GM21529 (cell line): ENCODE data around the gene ADPRHL1.

Experiments
- ATAC-seq: cut with Tn5 transposase; IDR thresholded peaks from one replicate; pipeline ENCODE4 v1.9.1; 2021; ENCODE audit not compliant: unreplicated experiment

ADPRHL1 gene

GRCh38 chr13:113417836-113418721 is 35.2 kb downstream of the ADPRHL1 start:
- ATAC-seq, result no peak

GRCh38 chr13:113417008-113417751 is 36.1 kb downstream of the ADPRHL1 start:
- no peak for ATAC-seq

GRCh38 chr13:113415825-113416224 is 37.5 kb downstream of the ADPRHL1 start:
- ATAC-seq, result no peak

- no peak for ATAC-seq
Measured at GRCh38 chr13:113415032-113415431, 38.3 kb downstream of the ADPRHL1 start.

GRCh38 chr13:113414335-113414734 is 39.0 kb downstream of the ADPRHL1 start:
- no peak for ATAC-seq

GRCh38 chr13:113413898-113414282 is 39.4 kb downstream of the ADPRHL1 start:
- no peak for ATAC-seq

GRCh38 chr13:113413178-113413897 is 40.0 kb downstream of the ADPRHL1 start:
- ATAC-seq, result no peak

GRCh38 chr13:113412440-113412839 is 40.8 kb downstream of the ADPRHL1 start:
- ATAC-seq, result no peak

GRCh38 chr13:113411216-113412023 is 41.9 kb downstream of the ADPRHL1 start:
- ATAC-seq, result no peak

- no peak for ATAC-seq
Measured at GRCh38 chr13:113410472-113411201, 42.7 kb downstream of the ADPRHL1 start.

GRCh38 chr13:113408562-113408961 is 44.7 kb downstream of the ADPRHL1 start:
- no peak for ATAC-seq

GRCh38 chr13:113407531-113408393 is 45.5 kb downstream of the ADPRHL1 start:
- no peak for ATAC-seq

- no peak for ATAC-seq
Measured at GRCh38 chr13:113407103-113407530, 46.2 kb downstream of the ADPRHL1 start.

- no peak for ATAC-seq
Measured at GRCh38 chr13:113406321-113407102, 46.8 kb downstream of the ADPRHL1 start.

- no peak for ATAC-seq
Measured at GRCh38 chr13:113405481-113406300, 47.6 kb downstream of the ADPRHL1 start.

- no peak for ATAC-seq
Measured at GRCh38 chr13:113404723-113405471, 48.4 kb downstream of the ADPRHL1 start.

GRCh38 chr13:113404366-113404722 is 48.9 kb downstream of the ADPRHL1 start:
- ATAC-seq, result no peak
